ENCODE measurements around the gene CISD3. TPM values are rescaled to one million over a fixed set of nuclear protein-coding genes. Genes with fewer than 3 reads are reported as not detected.

Gene CISD3
- total RNA-seq, 2 donors from 2014 or later, result 17.1 to 17.8 TPM

DNA sequence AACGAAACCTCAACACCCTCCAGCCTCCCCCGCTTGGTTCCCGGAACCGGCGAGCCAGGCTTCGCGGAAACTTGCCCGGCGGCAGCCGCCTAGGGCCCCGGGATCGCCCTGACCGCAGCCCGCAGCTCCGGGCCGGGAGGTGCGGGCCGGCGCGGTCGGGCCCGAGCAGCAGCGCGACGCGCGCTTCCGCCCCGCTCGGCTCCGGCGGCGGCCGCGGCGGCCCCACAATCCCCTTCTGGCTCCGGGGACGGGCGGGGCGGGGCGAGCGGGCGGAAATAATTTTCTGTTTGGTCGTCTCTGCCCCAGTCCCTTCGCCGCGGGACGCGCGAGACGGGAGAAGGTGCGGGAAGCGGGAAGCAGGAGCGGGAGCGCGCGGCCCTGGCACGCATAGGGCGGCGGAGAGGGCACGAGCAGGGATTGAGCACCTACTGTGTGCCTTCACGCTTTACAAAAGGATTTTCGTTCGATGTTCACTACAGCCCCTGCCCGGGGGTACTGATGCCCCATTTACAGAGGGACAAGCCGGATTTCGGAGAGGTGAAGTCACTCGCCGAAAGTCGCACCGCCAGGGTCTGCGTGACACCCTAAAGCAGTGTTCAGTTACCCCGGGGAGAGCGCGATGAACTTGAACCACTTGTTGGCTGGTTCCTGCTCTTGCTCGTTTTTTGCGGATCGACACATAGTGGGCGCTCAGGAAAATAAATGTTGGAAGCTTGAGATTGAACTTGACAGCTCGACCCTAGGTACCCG is 27.8 kb upstream of the CISD3 start:
- no peaks in the 10 kb centered on the region for H3K27me3 ChIP-seq (replicated peaks; ENCODE audit: insufficient read depth)
- H3K9me3 ChIP-seq, result no peaks in the 10 kb centered on the region

DNA sequence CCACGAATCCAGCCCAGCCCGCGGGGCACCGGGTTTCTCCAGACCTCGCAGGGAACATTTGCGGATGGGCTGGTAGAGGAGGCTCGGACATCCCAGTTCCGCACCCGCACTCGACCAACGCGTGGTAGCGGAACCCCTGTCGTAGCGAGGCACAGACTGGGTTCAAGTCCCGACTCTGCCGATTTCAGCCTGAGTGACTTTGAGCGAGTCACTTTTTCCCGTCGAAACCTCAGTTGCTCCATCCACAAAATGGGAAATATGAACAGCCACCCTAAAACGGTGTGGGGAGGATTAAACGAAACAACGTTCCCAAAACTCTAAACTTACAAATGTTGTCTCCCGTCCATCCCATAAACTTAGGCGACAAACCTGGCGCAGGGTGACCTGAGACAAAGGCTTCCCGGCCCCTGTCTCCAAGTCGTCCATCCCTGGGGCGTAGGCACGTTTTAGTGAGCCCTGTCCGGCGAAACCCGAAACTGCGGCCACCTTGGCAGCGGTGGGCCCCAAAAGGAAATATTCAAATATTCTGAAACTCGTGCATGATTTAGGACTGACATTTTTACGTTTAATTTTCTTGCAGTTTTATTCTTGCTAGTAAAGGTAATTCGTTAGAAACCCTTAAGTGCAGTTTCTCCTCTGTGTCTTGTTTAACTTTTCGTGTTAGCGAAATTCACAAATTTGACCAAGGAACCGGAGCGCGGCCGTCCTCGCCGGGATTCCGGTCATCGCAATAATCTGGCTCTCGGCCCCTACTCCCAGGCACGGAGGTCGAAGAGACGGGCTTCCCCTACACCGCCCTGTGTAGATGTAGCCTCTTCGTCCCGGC is 27.0 kb upstream of the CISD3 start:
- no peaks in the 10 kb centered on the region for H3K36me3 ChIP-seq
- TF ChIP-seq, protein P1, sequence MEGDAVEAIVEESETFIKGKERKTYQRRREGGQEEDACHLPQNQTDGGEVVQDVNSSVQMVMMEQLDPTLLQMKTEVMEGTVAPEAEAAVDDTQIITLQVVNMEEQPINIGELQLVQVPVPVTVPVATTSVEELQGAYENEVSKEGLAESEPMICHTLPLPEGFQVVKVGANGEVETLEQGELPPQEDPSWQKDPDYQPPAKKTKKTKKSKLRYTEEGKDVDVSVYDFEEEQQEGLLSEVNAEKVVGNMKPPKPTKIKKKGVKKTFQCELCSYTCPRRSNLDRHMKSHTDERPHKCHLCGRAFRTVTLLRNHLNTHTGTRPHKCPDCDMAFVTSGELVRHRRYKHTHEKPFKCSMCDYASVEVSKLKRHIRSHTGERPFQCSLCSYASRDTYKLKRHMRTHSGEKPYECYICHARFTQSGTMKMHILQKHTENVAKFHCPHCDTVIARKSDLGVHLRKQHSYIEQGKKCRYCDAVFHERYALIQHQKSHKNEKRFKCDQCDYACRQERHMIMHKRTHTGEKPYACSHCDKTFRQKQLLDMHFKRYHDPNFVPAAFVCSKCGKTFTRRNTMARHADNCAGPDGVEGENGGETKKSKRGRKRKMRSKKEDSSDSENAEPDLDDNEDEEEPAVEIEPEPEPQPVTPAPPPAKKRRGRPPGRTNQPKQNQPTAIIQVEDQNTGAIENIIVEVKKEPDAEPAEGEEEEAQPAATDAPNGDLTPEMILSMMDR (IDR thresholded peaks at IDR 0.05), result no peak
- no peak for TF ChIP-seq POLR2AphosphoS5 (IDR thresholded peaks at IDR 0.05)
- no peak for TF ChIP-seq POLR2A (IDR thresholded peaks at IDR 0.05)
- peak; percentile 15 for DNase-seq (ENCODE audit: low spot score)
- peaks cover 4% of the 10 kb centered on the region for H3K4me1 ChIP-seq (replicated peaks)
- intact Hi-C loops (cut with DNase I), result no loop called here
- whole genome bisulfite sequencing, result 1% methylated on average over 55 of the region's 55 CpGs
- peak overlapping the region; percentile 86 to 98 for H3K4me3 ChIP-seq
- H3K9me3 ChIP-seq, result no peaks in the 10 kb centered on the region
- peak overlapping the region; percentile 96 to 98 for H3K27ac ChIP-seq
- no peaks in the 10 kb centered on the region for H3K27me3 ChIP-seq (replicated peaks; ENCODE audit: insufficient read depth)

More for the DNA sequence above, 27.8 kb upstream of the CISD3 start:
- intact Hi-C loops (cut with DNase I), result no loop called here
- WGBS, result under 1% methylated on average over 57 of the region's 81 CpGs
- Histone ChIP-seq H3K4me3 (peak overlapping the region; percentile 86 to 98), H3K36me3 (no peaks in the 10 kb centered on the region), H3K4me1 (replicated peaks) (peaks cover under 1% of the 10 kb centered on the region), H3K27ac (peak overlapping the region; percentile 96 to 98)
- peak; percentile 85 for DNase-seq (ENCODE audit: low spot score)
- TF ChIP-seq POLR2AphosphoS5 (IDR thresholded peaks at IDR 0.05), result peak; percentile 72
- TF ChIP-seq, protein P1 (IDR thresholded peaks at IDR 0.05), result no peak
- TF ChIP-seq POLR2A (IDR thresholded peaks at IDR 0.05), result peak; percentile 69

DNA sequence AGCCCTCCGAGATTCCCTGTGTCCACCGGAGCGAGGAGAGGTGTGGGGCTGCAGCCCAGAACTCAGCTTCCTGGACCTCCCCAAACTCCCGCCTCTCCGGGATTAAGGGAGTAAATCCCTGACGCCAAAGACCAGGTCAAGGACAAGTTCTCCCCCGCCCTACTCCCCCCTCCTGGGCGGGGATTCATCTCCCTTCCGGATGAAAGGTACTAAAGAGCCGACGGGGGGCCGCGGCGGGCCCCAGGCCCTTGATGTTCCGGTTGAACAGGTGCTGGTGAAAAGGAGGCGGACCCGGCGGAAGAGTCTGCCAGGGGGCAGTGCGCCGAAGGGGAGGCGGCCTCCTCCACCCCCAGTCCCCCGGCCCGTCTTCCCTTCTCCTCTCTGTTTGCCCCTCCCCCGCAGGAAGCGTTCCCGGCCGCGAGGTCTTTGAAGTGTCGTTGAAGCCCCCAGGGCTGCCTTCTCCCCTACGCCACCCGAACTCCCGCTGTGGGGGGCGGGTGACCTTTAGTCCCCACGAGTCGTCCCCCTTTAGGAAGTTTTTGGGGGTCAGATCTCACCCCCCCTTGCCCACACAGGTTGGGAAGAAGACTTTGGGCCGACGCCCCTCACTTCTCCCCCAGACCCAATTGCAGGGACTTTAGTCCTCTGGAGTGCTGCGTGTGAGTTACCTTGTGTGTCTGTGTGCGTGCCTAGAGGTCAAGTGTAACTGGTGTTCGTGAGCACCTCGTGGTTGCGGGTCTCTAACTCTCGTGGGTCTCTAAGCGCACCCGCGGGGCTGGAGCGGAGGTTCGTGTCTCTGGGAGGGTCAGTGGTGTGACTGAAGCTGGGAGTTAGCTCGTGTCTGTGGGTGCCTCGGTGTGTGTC is 26.2 kb upstream of the CISD3 start:
- Histone ChIP-seq H3K9me3 (no peaks in the 10 kb centered on the region), H3K36me3 (peaks cover 0 to 3% of the 10 kb centered on the region in 2 donors), H3K4me3 (peak overlapping the region; percentile 86 to 98), H3K27me3 (replicated peaks; ENCODE audit: insufficient read depth) (no peaks in the 10 kb centered on the region), H3K27ac (peak overlapping the region; percentile 96 to 98), H3K4me1 (replicated peaks) (peaks cover 4% of the 10 kb centered on the region)
- WGBS, result under 1% methylated on average over 49 of the region's 50 CpGs
- TF ChIP-seq POLR2A (IDR thresholded peaks at IDR 0.05) (peak; percentile 44), POLR2AphosphoS5 (IDR thresholded peaks at IDR 0.05) (peak; percentile 89)
- TF ChIP-seq, protein P1 (IDR thresholded peaks at IDR 0.05), result peak in 1 of 4 experiments; percentile 11
- peak; percentile 91 for DNase-seq (ENCODE audit: low spot score)
- intact Hi-C loops (cut with DNase I), result no loop called here

DNA sequence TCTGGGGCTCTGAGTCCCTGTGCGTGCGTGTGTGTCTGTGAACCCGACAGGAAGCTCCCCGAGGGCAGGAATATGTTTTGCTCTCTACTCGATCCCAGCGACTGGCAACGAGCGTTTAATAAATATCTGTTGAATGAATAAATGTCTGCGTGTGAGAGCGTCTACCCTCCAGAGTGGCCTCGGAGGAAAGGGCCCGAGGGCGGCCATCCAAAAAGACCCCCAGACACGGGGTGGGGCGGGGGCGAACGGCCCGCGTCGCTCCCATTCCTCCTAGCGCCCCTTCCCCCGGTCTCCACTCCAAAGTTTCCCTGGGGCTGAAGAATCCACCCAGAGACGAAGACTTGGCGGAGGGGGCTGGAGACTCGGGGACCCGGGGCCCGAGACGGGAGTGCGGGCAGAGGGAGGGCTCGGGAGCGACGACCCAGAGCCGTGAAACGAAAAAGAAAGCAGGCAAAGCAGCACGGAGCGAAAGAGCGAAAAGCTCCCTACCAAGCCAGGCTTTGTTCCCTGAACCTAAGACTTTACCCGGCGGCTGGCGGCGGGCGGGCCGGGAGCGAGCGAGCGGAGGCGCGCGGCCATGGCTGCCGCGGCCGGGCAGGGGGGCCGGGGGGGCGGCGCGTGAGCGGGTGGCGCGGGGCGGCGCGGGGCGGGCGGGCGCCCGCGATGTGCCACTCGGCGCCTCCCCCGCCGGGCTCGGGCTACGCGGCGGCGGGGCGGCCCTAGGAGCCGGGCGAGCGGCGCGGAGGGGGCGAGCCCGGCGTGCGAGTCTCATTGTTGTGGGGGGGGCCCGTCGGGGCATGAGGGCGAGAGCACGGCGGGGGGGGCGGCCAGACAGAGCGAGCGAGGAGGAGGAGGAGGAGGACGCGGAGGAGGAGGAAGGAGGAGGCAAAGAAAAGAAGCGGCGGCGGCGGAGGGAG is 25.3 kb upstream of the CISD3 start, which contains the start of gene MLLT6:
Gene MLLT6, plus strand, starts transcription at position 668 of the 917 bp plus-strand sequence. CDS start 360 bp downstream, outside the sequence.
- WGBS, result under 1% methylated on average over 99 of the region's 100 CpGs
- H3K4me1 ChIP-seq (replicated peaks), result peaks cover 4% of the 10 kb centered on the region

More for the DNA sequence above, 25.3 kb upstream of the CISD3 start, which contains the start of gene MLLT6:
- Histone ChIP-seq H3K4me3 (peak within 1 kb of the TSS; percentile 86 to 98), H3K27ac (peak within 1 kb of the TSS; percentile 96 to 98), H3K9me3 (no peaks in the 10 kb centered on the region), H3K36me3 (peaks cover 0 to 4% of the 10 kb centered on the region in 2 donors), H3K27me3 (replicated peaks; ENCODE audit: insufficient read depth) (no peaks in the 10 kb centered on the region)
- intact Hi-C loops (cut with DNase I), result loop anchor here (1.0 kb wide), 1 partner anchor 25 kb away; the partner anchor contains the start of gene CISD3
- TF ChIP-seq, protein P1 (IDR thresholded peaks at IDR 0.05), result no peak
- TF ChIP-seq POLR2A (IDR thresholded peaks at IDR 0.05) (peak; percentile 53), POLR2AphosphoS5 (IDR thresholded peaks at IDR 0.05) (peak; percentile 51)
- DNase-seq (ENCODE audit: low spot score), result peak; percentile 72
